Fibroblast of lung (primary cell): ENCODE results near the gene MYLK. TPM values are rescaled to one million over a fixed set of nuclear protein-coding genes. Genes with fewer than 3 reads are reported as not detected.

ENCODE experiments used
- DNase-seq, 2 donors: peaks; one replicate each; pipeline versions ENCODE4 v3.0.0 to v3.0.0-alpha.2; 2010; ENCODE audit warnings: low read depth in 2 of 2
- H2AFZ ChIP-seq: 2 replicates; pipeline ENCODE4 v1.5.1; 2012; ENCODE audit warnings: low read length, control low read depth, inconsistent platforms
- H3K27ac ChIP-seq: 2 replicates; pipeline ENCODE4 v1.5.1; 2011; ENCODE audit warnings: low read length, control low read depth; ENCODE audit not compliant: insufficient read depth
- H3K27me3 ChIP-seq: 2 replicates; pipeline ENCODE4 v1.5.1; 2011; ENCODE audit warnings: mild to moderate bottlenecking, low read length; ENCODE audit not compliant: control insufficient read depth, insufficient read depth
- H3K36me3 ChIP-seq: 2 replicates; pipeline ENCODE4 v1.5.1; 2011; ENCODE audit warnings: low read length; ENCODE audit not compliant: control insufficient read depth, insufficient read depth
- H3K4me1 ChIP-seq: 2 replicates; pipeline ENCODE4 v1.5.1; 2011; ENCODE audit warnings: low read length; ENCODE audit not compliant: control insufficient read depth, insufficient read depth; ENCODE audit errors: extremely low read depth
- H3K4me2 ChIP-seq: 2 replicates; pipeline ENCODE4 v1.5.1; 2011; ENCODE audit warnings: low read length, control low read depth; ENCODE audit not compliant: insufficient read depth; ENCODE audit errors: extremely low read depth
- H3K4me3 ChIP-seq, 4 experiments: fragments of 200-600 bp in 1 of 4; sonication (generic) in 1 of 4; replicated peaks in 1 of 4; 2 replicates each; pipeline ENCODE4 v1.5.1; 2011 to 2016; ENCODE audit warnings: low read length in 4 of 4, low read depth in 3 of 4, mild to moderate bottlenecking in 3 of 4, control low read depth in 2 of 4, inconsistent platforms in 1 of 4, mixed read lengths in 1 of 4; ENCODE audit not compliant: insufficient read depth in 1 of 4; ENCODE audit errors: control extremely low read depth in 1 of 4
- H3K79me2 ChIP-seq: 2 replicates; pipeline ENCODE4 v1.5.1; 2012; ENCODE audit warnings: mild to moderate bottlenecking, low read length, inconsistent platforms; ENCODE audit not compliant: control insufficient read depth, insufficient read depth
- H3K9ac ChIP-seq: 2 replicates; pipeline ENCODE4 v1.5.1; 2011; ENCODE audit warnings: mild to moderate bottlenecking, low read length, control low read depth; ENCODE audit not compliant: insufficient read depth
- H3K9me3 ChIP-seq: 2 replicates; pipeline ENCODE4 v1.5.1; 2012; ENCODE audit warnings: low read depth, low read length; ENCODE audit not compliant: control insufficient read depth, insufficient read depth
- H4K20me1 ChIP-seq: 2 replicates; pipeline ENCODE4 v1.5.1; 2011; ENCODE audit warnings: low read length; ENCODE audit not compliant: control insufficient read depth, insufficient read depth; ENCODE audit errors: extremely low read depth
- CTCF ChIP-seq, 2 donors: IDR thresholded peaks in 1 of 2; conservative IDR thresholded peaks in 1 of 2; 1 replicate in 1 of 2; 2 replicates in 1 of 2; pipeline ENCODE4 v1.5.1; 2011 to 2012; ENCODE audit warnings: low read length in 2 of 2, control low read depth in 1 of 2, inconsistent platforms in 1 of 2, low read depth in 1 of 2, mild to moderate bottlenecking in 1 of 2
- EZH2 ChIP-seq: IDR thresholded peaks from 2 replicates; pipeline ENCODE4 v1.5.1; 2012; ENCODE audit warnings: low read length, control low read depth, mild to moderate bottlenecking; ENCODE audit errors: missing control alignments
- polyA plus RNA-seq, 2 donors: library from polyadenylated mRNA; depleted of rRNA in 1 of 2; stranded (reverse) in 1 of 2; unstranded in 1 of 2; fragments of >200 nt; gene quantifications; 2 replicates each; pipeline ENCODE4 v1.2.1, GENCODE V29; 2011 to 2012; ENCODE audit warnings: missing spikeins in 1 of 2
- total RNA-seq: library from RNA; depleted of rRNA; stranded (reverse); fragments of >200 nt; gene quantifications from 2 replicates; pipeline ENCODE4 v1.2.1, GENCODE V29; 2014

Gene MYLK
- total and polyA plus RNA-seq, 2 donors (not counting 1 experiment from before 2014, with no cell fraction given): 918 to 941 TPM

- H3K4me2 ChIP-seq: peak overlapping the region; percentile 76
- H3K79me2 ChIP-seq: peaks cover 63% of the 10 kb centered on the region
- no peak overlapping the region for H2AFZ ChIP-seq
- peaks cover 7% of the 10 kb centered on the region for H3K4me1 ChIP-seq
- no peaks in the 10 kb centered on the region for H3K27me3 ChIP-seq
- peak; percentile 52 to 68 for DNase-seq
- H3K4me3 ChIP-seq: peak overlapping the region in 3 of 4 experiments; percentile 31 to 88 (median 82)
- peaks cover 12% of the 10 kb centered on the region for H3K36me3 ChIP-seq
- H3K9ac ChIP-seq: no peak overlapping the region
- no peaks in the 10 kb centered on the region for H4K20me1 ChIP-seq
- no peak overlapping the region for H3K27ac ChIP-seq
- TF ChIP-seq EZH2 (no peak), CTCF (conservative IDR thresholded peaks at IDR 0.05 in 1 of 2, IDR thresholded peaks at IDR 0.05 in 1 of 2; ENCODE audit: low read depth in 1 of 2, low read length in 2 of 2) (peak; percentile 54 to 78)
- no peaks in the 10 kb centered on the region for H3K9me3 ChIP-seq
Measured at GRCh38 chr3:123880998-123881561, 3.1 kb downstream of the MYLK start.

GRCh38 chr3:123878807-123879206 is 5.3 kb downstream of the MYLK start:
- Histone ChIP-seq H3K4me1 (peaks cover 7% of the 10 kb centered on the region), H3K4me3 (no peak overlapping the region), H3K4me2 (no peak overlapping the region), H4K20me1 (no peaks in the 10 kb centered on the region), H3K27me3 (no peaks in the 10 kb centered on the region), H2AFZ (no peak overlapping the region), H3K9ac (no peak overlapping the region), H3K9me3 (no peaks in the 10 kb centered on the region), H3K36me3 (peaks cover 12% of the 10 kb centered on the region), H3K79me2 (peaks cover 73% of the 10 kb centered on the region), H3K27ac (no peak overlapping the region)
- no peak for TF ChIP-seq EZH2
- TF ChIP-seq CTCF (conservative IDR thresholded peaks at IDR 0.05 in 1 of 2, IDR thresholded peaks at IDR 0.05 in 1 of 2; ENCODE audit: low read depth in 1 of 2, low read length in 2 of 2): no peak
- no peak for DNase-seq

- Histone ChIP-seq H3K9me3 (no peaks in the 10 kb centered on the region), H3K36me3 (peaks cover 12% of the 10 kb centered on the region), H3K4me3 (no peak overlapping the region), H3K27ac (no peak overlapping the region), H3K4me2 (no peak overlapping the region), H2AFZ (no peak overlapping the region), H4K20me1 (no peaks in the 10 kb centered on the region), H3K27me3 (no peaks in the 10 kb centered on the region), H3K4me1 (peaks cover 7% of the 10 kb centered on the region), H3K79me2 (peaks cover 64% of the 10 kb centered on the region), H3K9ac (no peak overlapping the region)
- no peak for DNase-seq
- no peak for TF ChIP-seq EZH2
- no peak for TF ChIP-seq CTCF (conservative IDR thresholded peaks at IDR 0.05 in 1 of 2, IDR thresholded peaks at IDR 0.05 in 1 of 2; ENCODE audit: low read depth in 1 of 2, low read length in 2 of 2)
Measured at GRCh38 chr3:123877965-123878364, 6.2 kb downstream of the MYLK start.
